Prostate gland (tissue), 2 donors: Measurements from ENCODE around the gene RASL10A.
"Not testable (repeated sequence)": the region's sequence is repeated elsewhere in the genome, so short reads cannot be mapped to it uniquely, and the experiment has no call there.

Experiments used
- POLR2AphosphoS5 ChIP-seq: sonication (generic); formaldehyde crosslinking; IDR thresholded peaks from one replicate; pipeline ENCODE4 v1.6.1; 2017; ENCODE audit warnings: antibody characterized with exemption
- TF ChIP-seq, protein P1 (sequence below), 4 experiments: fragments of 200-600 bp in 2 of 4; fragments of 450-650 bp in 2 of 4; sonication (generic) in 2 of 4; IDR thresholded peaks; 1 replicate in 3 of 4; 2 replicates in 1 of 4; pipeline ENCODE4 v1.5.1; 2016 to 2019; ENCODE audit warnings: antibody characterized with exemption in 4 of 4, mild to moderate bottlenecking in 2 of 4, moderate library complexity in 2 of 4

DNA sequence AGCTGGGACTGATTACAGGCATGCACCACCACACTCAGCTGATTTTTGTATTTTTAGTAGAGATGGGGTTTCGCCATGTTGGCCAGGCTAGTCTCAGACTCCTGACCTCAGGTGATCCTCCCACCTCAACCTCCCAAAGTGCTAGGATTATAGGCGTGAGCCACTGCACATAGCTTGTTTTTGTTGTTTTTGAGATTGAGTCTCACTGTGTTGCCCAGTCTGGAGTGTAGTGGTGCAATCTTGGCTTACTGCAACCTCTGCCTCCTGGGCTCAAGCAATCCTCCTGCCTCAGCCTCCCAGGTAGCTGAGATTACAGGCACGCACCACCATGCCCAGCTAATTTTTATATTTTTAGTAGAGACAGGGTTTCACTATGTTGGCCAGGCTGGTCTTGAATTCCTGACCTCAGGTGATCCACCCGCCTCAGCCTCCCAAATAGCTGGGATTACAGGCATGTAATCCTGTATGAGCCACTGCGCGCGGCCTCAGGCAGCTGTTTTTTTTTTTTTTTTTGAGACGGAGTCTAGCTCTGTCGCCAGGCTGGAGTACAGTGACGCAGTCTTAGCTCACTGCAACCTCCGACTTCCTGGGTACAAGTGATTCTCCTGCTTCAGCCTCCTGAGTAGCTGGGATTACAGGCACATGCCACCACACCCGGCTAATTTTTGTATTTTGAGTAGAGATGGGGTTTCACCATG is 41.8 kb upstream of the RASL10A start:
- TF ChIP-seq, protein P1, sequence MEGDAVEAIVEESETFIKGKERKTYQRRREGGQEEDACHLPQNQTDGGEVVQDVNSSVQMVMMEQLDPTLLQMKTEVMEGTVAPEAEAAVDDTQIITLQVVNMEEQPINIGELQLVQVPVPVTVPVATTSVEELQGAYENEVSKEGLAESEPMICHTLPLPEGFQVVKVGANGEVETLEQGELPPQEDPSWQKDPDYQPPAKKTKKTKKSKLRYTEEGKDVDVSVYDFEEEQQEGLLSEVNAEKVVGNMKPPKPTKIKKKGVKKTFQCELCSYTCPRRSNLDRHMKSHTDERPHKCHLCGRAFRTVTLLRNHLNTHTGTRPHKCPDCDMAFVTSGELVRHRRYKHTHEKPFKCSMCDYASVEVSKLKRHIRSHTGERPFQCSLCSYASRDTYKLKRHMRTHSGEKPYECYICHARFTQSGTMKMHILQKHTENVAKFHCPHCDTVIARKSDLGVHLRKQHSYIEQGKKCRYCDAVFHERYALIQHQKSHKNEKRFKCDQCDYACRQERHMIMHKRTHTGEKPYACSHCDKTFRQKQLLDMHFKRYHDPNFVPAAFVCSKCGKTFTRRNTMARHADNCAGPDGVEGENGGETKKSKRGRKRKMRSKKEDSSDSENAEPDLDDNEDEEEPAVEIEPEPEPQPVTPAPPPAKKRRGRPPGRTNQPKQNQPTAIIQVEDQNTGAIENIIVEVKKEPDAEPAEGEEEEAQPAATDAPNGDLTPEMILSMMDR (IDR thresholded peaks at IDR 0.05) = not testable (repeated sequence)
- not testable (repeated sequence) for TF ChIP-seq POLR2AphosphoS5
